ENCODE measurements around the gene PHLDA1.
A peak's percentile ranks its signal among the peaks of the same experiment; 100 is the strongest.

PHLDA1 gene

DNA sequence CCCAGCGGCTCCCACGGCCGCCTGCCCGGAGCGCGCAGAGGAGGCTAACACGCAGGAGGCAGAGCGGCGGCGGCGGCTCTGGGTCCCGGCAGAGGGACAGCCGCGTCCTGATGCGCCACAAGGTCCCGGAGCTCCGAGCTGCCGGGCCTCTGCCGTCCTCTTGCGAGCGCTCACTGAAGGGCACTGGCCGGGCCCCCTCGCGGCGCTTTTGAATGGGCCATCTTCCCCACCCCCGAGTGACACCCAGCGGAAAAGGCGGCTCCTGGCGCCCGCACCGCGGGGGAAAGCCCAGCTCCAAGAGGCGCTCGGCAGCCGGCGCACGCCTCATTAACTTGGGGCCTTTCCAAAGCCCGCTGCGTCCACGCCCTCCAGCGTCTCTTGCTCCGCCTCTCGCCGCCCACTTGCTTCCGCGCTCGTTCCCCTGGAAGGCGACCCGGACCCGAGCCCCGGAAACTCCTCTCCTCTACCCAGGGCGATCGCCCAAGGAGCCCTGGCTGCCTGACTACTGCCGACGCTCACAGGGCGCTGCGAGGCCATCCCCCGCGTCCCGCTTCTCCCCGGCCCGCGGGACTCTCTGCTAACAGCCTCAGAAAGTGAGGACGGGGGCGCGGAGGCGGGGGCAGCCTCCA is at the start of gene PHLDA1:
Gene PHLDA1 (minus strand): TSS at position 363 of the 629 bp plus-strand sequence.
- DNase-seq (ENCODE audit: low read depth in 3 of 3, low spot score in 1 of 3): peak; percentile 89 to 92 (median 91)

DNA sequence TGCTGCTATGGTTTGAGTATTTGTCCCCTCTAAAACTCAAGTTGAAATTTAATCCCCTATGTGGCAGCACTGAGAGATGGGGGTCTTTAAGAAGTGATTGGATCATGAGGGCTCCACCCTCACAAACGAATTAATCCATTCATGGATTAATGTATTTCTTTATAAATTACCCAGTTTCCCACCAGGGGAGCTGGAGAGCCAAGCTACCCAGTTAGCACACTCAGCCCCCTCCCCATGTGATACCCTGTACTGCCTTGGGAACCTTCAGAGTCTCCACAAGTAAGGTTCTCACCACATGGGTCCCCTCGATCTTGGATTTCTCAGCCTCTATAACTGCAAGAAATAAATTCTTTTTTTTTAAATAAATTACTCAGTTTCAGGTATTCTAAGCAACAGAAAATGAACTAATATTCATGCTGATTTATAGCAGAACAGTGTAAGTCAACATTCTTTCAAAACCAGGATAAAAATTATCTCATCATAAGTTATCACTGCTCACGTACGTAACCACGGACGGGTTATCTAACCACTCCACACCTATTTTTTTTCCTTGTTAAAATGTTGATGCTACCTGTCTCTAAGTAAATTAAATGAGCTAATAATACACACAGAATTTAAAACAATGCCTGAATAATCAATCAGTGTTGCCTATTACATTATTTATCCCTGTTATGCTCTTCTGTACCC is 49.3 kb upstream of the PHLDA1 start:
- DNase-seq (ENCODE audit: low read depth in 3 of 3, low spot score in 1 of 3): no peak

DNA sequence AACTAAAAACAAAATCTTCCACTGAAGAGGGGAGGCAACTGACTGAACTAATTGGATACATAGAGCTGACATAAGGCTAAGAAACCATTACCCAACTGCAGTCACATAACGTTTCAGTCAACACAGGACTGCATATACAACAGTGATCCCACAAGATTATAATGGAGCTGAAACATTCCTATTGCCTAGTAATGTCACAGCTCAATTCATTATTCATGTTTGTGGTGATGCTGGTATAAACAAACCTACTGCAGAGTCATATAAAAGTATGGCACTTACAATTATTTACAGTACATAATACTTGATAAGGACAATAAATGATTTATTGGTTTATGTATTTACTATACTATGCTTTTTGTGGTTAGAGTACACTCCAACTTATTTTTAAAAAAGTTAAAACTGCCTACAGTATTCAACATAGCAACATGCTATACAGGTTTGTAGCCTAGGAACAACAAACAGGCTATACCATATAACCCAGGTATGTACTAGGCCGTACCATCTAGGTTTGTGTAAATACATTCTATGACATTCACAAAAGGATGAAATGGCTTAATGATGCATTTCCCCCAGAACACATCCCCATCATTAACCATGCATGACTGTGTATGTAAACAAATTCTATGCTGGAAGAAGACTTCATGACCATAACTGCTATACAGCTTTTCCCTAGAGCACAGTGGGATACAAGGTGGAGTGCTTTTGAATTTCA is 48.6 kb upstream of the PHLDA1 start:
- no peak for DNase-seq (ENCODE audit: low read depth in 3 of 3, low spot score in 1 of 3)

DNA sequence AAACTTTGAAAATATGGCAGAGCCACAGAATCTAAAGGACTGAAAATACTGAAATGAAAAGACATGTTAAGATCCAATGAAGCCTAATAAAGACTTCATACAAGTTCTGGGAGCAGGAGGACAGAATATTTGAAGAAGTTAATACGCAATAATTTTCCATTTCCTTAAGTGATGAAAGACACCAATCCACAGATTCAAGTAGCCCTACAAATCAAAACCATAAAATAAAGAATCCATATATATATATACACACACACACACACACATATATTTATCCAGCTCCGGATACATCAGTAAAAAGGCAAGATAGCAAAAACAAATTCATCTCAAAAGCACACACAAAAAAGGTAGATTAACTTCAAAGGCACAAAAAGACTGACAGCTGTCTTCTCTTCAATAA is 47.2 kb upstream of the PHLDA1 start:
- DNase-seq (ENCODE audit: low read depth in 3 of 3, low spot score in 1 of 3): no peak

DNA sequence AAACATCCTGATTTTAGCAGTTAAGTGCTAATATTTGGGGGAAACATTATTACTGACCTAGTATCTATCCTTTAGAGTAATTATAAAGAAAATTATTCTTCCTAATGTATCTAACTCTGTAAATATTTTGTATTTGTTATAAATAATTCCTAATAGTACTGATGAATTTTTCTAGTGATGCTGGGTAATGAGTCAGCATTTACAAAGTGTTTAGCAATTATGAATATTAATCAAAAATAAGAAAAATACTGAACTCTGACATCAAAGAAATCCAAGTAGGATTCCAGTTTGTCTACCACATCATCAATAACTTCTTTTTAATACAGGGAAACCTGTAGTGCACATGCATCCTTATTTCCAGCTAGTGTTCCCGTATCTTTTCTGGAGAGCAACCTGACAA is 43.9 kb upstream of the PHLDA1 start:
- DNase-seq (ENCODE audit: low read depth in 3 of 3, low spot score in 1 of 3): no peak

DNA sequence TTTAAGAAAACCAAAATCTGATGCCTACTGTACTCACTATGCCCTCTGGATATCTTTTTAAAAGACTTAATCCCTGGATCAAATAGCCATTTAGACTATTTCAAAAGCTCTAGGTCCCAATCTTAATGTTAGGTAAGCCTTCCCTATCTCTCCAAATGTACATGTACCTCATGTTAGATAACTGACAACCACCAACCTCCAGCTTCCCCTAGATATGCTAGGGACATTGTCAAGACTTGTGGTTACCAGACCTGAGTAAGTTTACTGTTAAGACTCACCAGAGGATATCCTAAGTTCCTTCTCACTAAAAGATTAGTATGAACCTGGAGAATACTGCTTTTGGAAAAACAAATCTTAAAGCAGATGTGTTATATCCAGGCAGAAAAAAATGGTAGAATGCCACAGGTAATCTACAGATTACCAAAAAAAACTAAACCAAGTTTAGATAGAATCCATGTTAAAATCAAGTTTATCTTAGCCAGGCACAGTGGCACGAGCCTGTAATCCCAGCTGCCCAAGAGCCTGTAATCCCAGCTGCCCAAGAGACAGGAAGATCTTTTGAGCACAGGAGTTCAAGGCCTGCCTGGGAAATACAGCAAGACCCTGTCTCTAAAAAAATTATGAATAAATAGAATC is 43.2 kb upstream of the PHLDA1 start:
- no peak for DNase-seq (ENCODE audit: low read depth in 3 of 3, low spot score in 1 of 3)

DNA sequence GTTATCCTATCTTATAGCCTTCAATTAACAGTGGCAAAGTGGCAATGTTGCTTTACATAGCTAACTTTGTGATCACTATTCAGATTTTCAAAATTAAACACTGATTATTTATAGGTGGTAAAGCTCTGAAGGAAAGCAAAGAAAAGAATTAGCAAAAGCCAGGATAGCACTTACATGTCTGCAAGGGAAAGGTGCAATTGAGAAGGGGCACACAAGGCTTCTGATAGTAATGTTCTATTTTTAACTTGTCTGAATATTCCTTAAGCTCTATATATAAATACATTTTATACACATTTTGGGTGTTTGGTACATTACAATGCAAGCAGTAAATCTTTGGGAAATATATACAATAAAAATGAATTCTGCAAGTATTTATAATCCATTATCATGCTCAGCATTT is 42.0 kb upstream of the PHLDA1 start:
- DNase-seq (ENCODE audit: low read depth in 3 of 3, low spot score in 1 of 3): no peak

DNA sequence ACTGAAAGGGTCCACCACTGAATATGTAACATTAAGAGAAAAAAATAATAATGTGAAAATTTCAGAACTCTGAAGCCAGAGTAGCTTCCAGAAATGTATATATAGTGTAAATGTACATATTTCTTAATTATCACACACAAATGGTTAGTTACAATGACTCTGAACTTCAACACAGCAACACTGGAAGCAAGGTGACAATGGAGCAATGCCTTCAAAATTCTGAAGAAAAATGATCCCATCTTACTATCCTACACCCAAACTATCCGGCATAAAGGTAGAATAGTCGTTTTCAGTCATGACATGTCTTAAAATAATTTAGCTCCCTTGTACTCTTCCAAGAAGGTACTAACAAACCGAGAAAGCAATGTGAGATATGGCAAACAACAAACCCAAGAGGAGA is 41.0 kb upstream of the PHLDA1 start:
- DNase-seq (ENCODE audit: low read depth in 3 of 3, low spot score in 1 of 3): no peak

DNA sequence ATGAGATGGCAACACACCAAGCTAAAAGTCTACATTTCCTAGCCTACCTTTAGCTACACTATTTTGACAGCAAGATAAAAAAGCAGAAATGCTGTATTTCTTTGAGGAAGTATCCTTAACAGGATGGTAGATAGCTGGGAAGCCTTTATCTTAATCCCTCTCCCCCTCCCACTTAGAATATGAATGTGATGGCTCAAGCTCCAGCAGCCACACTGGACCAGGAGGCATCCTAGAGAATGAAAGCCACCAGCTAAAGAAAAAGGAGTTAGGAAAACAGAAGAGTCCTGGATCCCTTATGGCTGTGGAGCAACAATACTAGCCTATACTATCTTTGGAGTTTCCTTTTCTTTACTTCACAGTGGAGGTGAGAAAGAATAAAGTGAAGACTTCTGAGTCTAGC is 37.8 kb upstream of the PHLDA1 start:
- no peak for DNase-seq (ENCODE audit: low read depth in 3 of 3, low spot score in 1 of 3)

DNA sequence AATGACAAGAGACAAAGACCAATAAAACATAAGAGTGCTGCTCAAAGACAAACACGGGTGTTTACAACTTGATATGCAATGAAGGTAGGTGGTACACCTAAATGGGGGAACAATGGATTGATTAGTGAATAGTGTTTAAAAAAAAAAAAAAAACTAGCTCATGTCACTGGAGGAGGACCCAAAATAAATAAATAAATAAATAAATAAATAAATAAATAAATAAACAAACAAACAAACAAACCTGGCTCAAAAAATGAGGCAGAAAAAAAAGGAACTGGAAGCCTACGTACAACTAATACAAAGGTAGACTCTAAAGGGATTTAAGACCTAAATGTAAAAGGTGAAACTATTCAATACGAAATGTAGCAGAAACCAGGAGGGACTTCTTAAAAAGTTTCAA is 34.3 kb upstream of the PHLDA1 start:
- no peak for DNase-seq (ENCODE audit: low read depth in 3 of 3, low spot score in 1 of 3)

DNA sequence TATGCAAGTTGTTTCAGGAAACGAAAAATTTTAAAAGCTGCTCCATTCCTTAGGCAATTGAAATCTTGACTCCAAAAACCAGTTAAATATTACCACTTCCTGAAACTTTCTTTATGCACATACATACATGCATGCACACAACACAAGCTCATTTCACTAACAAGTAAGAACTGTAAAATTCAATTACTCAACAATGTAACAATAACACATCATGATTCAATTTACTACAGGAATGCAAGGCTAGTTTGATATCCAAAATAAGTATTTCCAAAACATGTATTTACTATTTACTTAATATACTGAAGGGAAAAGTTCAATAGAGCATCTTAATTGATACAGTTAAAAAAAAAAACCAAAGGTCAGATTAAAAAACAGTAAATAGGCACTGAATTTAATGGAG is 33.3 kb upstream of the PHLDA1 start:
- no peak for DNase-seq (ENCODE audit: low read depth in 3 of 3, low spot score in 1 of 3)

DNA sequence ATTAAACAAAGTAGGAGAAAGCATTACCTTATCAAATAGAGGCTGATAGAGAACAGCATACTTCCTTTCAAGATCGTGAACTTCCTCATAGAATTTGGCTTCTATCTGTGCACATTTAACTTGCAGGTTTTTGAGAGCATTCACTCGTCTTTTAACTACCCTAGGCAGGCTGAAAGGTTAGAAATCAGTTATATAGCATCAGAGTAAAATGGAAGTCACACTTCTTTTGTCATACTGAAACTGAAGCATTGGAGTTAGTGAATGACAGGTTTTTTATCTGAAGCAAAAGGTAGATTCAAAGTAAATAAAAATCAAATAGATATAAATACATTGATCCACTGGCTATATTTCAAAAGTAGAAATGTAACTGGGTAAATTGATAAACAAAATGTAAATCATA is 28.5 kb upstream of the PHLDA1 start:
- DNase-seq (ENCODE audit: low read depth in 3 of 3, low spot score in 1 of 3): no peak

DNA sequence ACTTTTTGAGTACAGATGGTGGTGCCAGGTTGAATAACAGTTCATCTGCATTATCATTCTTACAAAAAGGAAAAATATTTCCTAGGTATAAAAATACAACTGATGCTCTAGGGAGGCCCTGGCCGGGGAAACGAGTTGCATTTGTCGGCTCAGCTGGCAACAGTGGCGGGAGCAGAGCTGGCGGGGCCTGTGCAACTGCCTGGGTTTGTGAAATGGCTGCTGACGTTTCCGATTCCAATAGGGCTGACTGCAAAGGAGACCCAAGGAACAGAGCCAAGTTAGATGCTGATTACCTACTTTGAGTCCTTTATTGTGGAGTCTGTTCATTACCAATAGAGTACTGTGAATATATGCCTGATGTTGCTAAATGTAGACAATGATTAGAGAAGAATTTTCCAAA is 25.8 kb upstream of the PHLDA1 start:
- DNase-seq (ENCODE audit: low read depth in 3 of 3, low spot score in 1 of 3): no peak

DNA sequence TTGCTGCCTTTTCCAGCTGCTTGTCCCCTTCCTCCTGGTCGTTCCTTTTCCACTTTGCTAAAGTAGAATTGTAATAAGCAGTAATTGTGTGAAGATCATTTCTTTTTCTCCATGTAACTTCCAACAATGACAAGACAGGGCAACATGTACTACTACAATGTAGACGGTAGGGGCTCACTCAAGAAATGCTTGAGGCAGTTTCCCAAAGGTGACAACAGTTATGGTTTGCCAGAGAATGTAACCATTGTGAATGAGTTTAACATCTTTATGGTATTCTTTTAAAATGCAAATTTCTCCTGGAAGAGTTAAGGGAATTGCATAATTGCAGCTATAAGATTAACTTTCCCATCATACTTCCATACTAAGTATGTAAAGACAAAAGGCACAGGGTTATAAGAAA is 23.8 kb upstream of the PHLDA1 start:
- DNase-seq (ENCODE audit: low read depth in 3 of 3, low spot score in 1 of 3): no peak

DNA sequence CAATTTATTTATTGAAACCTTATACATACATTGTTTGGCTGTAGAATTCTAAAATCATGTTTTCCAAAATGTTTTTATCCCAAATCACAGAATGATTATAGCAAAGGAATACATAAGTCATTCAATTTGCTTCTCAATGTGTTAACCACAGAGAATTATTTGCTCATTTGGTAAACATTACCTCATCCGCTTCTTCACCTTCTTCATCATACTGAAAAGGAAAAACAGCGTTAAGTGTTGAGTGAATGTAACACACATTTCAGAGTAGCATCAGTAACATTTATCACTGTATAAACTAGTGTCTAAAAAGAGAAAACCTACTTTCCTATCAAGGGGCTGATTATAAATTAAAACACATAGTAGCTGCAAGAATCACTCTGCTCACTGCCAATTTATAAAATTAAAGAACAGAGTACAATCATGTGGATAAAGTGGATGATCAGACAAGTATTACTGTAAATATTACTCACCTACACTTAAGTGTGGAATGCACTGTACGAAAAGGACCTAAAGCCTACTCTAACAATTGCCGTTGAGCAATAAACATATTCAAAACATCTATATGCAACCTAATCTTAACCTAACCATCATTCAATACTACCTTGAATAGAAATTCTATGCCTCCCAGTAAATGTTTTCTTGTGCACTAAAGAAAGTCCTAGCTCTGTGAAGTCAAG is 18.1 kb upstream of the PHLDA1 start:
- DNase-seq (ENCODE audit: low read depth in 3 of 3, low spot score in 1 of 3): no peak

DNA sequence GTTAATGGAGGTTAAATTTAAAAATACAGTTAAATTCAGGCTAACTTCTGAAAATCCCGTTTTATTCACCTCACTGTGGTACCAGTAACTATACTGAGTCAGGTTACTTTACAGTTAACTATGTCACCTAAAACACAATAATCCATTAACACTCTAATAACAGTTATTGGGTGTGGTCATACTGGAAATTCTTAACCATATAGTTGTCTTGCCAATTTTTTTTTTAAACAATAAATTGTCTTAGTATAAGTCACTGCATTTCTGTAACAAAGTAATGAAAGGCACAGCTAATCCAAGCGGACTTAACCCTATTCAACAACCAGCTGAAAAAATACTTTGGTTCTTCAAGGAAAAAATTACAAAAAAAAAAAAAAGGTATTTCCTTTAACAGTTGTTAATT is 16.2 kb upstream of the PHLDA1 start:
- no peak for DNase-seq (ENCODE audit: low read depth in 3 of 3, low spot score in 1 of 3)

DNA sequence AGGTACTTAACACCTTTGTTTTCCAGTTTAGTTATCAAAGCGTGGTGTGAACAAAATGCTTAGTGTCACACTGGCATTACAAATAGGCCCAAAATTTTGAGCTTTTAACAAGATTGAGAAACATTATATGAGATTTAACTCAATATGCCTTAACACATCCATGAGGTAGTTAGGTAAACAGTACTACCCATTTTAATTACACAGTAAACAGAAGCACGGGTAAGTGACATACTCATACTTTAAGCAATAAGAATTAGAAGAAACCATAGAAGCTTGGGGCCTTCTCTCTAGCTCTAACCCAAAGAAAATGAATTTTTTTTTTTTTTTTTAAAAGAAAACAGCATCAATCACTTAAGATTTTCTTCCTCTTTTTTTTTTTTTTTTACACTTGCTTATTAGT is 15.5 kb upstream of the PHLDA1 start:
- no peak for DNase-seq (ENCODE audit: low read depth in 3 of 3, low spot score in 1 of 3)

DNA sequence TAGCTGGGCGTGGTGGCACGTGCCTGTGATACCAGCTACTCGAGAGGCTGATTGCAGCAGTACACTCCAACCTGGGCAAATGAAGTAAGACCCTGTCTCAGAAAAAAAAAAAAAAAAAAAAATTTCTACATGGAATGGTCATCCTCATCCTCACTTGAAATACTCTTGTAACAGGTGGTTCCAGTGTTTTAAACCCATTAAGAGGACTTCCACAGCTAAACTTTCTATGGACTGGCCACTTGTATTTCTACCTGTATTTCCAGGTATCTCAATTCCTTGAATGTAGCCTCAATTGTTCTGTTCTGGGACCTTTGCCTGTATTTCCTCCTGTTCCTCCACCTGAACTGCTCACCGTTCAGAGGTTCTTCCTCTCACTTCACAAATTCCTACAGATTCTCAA is 11.8 kb upstream of the PHLDA1 start:
- no peak for DNase-seq (ENCODE audit: low read depth in 3 of 3, low spot score in 1 of 3)

DNA sequence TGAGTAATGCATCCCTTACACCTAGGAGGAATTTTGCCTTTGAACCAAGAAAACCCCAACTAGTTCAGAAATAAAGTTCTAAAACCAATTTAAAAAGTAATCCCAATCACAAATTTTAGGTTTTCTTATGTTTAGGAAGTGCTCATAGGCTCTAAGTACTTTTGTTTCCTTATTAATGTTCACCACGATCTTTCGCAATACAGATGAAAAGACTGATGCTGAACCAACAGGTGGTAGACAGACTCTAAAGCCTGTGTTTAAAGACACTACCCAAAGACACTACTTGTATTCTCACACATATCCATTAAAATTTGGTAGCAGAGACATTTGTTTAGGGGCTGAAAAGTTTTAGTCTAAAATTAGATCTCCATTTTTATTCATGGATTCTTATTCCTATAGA is 10.6 kb upstream of the PHLDA1 start:
- DNase-seq (ENCODE audit: low read depth in 3 of 3, low spot score in 1 of 3): no peak

DNA sequence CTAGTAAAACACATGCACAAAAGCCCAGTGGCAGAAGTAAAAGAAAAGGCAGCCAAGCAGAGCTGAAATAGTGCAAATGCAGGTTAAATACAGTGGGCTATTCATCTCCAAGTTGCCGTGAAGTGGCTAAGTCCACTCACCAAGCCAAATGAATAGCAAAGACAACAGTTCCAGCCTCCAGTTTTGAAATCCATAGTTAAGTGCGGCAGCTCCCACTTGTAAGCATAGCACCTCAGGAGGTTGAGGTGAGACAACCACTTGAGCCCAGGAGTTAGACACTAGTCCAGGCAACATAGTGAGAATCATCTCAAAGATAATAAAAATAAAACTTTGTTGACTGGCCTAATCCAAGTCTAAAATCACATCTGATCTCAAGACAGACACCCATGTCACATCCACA is 9.8 kb upstream of the PHLDA1 start:
- no peak for DNase-seq (ENCODE audit: low read depth in 3 of 3, low spot score in 1 of 3)

DNA sequence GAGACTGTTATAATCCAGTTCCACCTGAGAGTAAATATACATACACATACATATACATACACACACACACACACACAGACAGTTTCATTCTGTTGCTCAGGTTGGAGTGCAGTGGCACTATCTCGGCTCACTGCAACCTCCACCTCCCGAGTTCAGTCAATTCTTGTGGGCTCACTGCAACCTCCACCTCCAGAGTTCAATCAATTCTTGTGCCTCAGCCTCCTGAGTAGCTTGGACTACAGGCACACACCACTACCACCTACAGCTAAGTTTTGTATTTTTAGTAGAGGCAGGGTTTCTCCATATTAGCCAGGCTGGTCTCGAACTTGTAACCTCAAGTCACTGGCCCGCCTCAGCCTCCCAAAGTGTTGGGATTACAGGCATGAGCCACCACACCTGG is 8.9 kb upstream of the PHLDA1 start:
- DNase-seq (ENCODE audit: low read depth in 3 of 3, low spot score in 1 of 3): no peak

DNA sequence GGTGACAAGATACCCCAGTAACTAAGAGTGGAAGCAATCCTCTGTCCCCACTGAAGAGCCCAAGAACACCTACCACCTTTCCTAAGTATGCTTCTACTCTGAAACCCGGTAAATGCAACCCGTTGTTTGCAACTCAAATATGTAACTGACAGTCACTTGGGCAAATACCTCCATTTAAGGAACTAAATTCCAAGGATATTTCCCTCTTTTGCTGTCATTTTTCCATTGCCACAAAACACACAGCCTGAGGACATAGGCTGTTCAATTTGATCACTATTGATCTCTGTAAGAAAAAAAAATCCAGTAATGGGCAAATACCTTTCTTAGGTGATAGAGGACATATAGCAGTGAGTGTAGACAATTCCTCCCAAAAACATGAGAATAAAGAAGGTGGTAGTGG is 6.6 kb upstream of the PHLDA1 start:
- DNase-seq (ENCODE audit: low read depth in 3 of 3, low spot score in 1 of 3): no peak

All from stimulated activated CD4-positive, alpha-beta T cell treated with anti-CD3 and anti-CD28 coated beads, TNF-alpha, amount 100 ng/mL, for 1 hour (primary cell).